Activated naive CD8-positive, alpha-beta T cell treated with anti-CD3 and anti-CD28 coated beads, Interleukin-2, amount 10 ng/mL, durations not matched to agents 7 days and 5 days (primary cell): ENCODE measurements around the gene ADAM10. TPM values are rescaled to one million over a fixed set of nuclear protein-coding genes. Genes with fewer than 3 reads are reported as not detected.

Source experiments
- ATAC-seq: fragments of 150-1000 bp; cut with Tn5 transposase; one replicate; pipeline ENCODE4 v1.10.0; 2021; ENCODE audit warnings: low read depth, moderate library complexity
- POLR2A ChIA-PET: fragments of 350-600 bp; sonication (Branson Sonifier 250); formaldehyde crosslinking; loops from one replicate; lab custom pipeline; 2021; ENCODE audit warnings: antibody characterized with exemption; lab: Charles Lee
- DNase-seq: peaks from one replicate; pipeline ENCODE4 v3.0.0; 2021
- H3K27ac Mint-ChIP-seq: one replicate; pipeline ENCODE4 v1.8.0; 2022; ENCODE audit warnings: mild to moderate bottlenecking, mixed read lengths
- H3K27me3 Mint-ChIP-seq: one replicate; pipeline ENCODE4 v1.8.0; 2022; ENCODE audit warnings: mild to moderate bottlenecking, moderate library complexity, mixed read lengths
- H3K36me3 Mint-ChIP-seq: one replicate; pipeline ENCODE4 v1.8.0; 2021; ENCODE audit warnings: mild to moderate bottlenecking, mixed read lengths
- H3K4me1 Mint-ChIP-seq: one replicate; pipeline ENCODE4 v1.8.0; 2021; ENCODE audit warnings: mixed read lengths
- H3K4me3 Mint-ChIP-seq: one replicate; pipeline ENCODE4 v1.8.0; 2022; ENCODE audit warnings: mild to moderate bottlenecking, moderate library complexity, mixed read lengths
- H3K9me3 Mint-ChIP-seq: one replicate; pipeline ENCODE4 v1.8.0; 2021; ENCODE audit warnings: mixed read lengths
- total RNA-seq, 2 experiments: library from RNA; stranded (reverse); gene quantifications; one replicate each; pipeline ENCODE4 v1.2.3, GENCODE V29; 2021

The ADAM10 gene
- total RNA-seq, 2 experiments from 2014 or later: 173 to 175 TPM

DNA sequence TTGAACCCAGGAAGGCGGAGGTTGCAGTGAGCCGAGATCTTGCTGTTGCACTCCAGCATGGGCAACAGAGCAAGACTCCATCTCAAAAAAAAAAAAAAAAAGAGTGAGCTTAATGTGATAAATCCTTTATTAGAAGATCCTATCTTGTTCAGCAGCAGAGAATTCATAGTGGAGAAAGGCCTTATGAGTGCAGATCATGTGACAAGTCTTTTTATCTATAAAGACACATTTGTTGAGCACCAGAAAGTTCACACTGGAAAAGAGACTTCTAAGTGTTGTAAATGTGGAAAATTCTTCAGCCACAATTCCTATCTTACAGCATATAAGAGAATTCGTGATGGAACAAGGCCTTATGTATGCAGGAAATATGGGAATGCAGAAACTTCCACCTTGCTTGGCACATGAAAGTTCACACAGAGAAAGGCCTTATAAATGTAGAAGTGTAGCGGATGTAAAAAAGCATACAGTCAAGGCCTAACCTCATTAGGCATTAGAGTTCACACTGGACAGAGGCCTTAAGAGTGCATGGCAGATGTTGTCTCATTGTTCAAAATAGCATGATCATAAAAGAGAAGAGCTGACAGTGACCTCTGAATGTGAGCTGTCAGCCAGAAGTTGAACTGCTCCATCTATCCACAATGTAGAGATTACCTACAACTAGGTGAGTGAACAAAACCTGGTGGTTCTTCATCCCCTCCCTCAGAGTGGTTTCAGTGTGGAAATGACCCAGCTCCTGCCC, 16.7 kb downstream of the ADAM10 start:
- no peak for ATAC-seq
- DNase-seq: no peak
- POLR2A ChIA-PET: no interaction called here
- H3K4me3 Mint-ChIP-seq: no peak overlapping the region
- no peaks in the 10 kb centered on the region for H3K27me3 Mint-ChIP-seq
- no peak overlapping the region for H3K27ac Mint-ChIP-seq
- H3K36me3 Mint-ChIP-seq: peaks cover 42% of the 10 kb centered on the region
- peaks cover 32% of the 10 kb centered on the region for H3K4me1 Mint-ChIP-seq
- no peaks in the 10 kb centered on the region for H3K9me3 Mint-ChIP-seq

DNA sequence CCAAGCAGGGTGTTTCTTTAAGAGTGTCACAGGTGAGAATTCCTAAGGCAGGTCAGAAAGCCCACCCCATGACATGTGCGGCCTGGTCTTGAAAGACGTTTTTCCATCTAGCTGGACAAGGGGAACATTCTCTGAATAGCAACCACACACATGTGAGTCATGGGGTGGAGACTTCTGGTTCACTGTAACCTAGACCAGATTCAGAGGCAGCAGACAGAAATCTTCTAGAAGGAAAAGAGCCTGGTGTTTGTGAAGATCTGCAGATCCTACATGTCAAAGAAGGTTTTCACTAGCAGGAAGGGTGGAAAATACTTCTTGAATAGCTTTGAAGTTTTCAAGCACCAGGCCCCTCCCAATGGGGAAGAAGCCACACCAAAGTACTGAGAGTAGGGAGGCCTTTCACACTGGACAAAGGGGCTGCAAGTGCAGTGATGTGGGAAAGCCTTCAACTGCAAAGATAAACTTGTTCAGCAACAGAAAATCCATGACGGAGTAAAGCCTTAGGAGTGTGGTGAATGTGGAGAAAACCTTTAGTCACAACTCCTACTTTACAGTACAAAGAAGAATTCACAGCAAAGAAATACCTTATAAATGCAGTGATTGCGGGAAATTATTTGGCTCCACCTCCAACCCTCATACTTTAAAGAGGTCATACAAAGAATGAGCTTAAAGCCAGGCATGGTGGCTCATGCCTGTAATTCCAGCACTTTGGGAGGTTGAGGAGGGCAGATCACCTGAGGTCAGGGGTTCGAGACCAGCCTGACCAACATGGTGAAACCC, 17.6 kb downstream of the ADAM10 start:
- DNase-seq: no peak
- H3K4me3 Mint-ChIP-seq: no peak overlapping the region
- H3K36me3 Mint-ChIP-seq: peaks cover 42% of the 10 kb centered on the region
- POLR2A ChIA-PET: no interaction called here
- H3K27ac Mint-ChIP-seq: no peak overlapping the region
- no peaks in the 10 kb centered on the region for H3K27me3 Mint-ChIP-seq
- no peak for ATAC-seq
- peaks cover 27% of the 10 kb centered on the region for H3K4me1 Mint-ChIP-seq
- H3K9me3 Mint-ChIP-seq: no peaks in the 10 kb centered on the region

DNA sequence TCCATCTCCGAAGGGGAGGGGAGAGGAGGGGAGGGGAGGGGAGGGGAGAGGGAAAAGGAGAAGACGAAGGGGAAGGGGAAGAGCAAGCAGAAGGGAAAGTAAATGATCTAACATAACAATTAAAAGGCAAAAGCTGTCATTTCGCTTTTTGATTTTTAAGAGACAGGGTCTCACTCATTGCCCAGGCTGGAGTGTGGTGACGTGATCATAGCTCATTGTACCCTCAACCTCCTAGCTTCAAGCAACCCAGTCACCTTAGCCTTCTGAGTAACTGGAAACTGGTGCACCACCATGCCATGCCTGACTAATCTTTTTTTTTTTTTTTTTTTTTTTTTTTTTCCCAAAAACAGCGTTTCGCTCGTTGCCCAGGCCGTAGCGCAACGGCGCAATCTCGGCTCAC, 22.6 kb downstream of the ADAM10 start:
- Mint-ChIP-seq H3K27ac (no peak overlapping the region), H3K27me3 (no peaks in the 10 kb centered on the region), H3K9me3 (no peaks in the 10 kb centered on the region), H3K4me1 (peaks cover 19% of the 10 kb centered on the region), H3K36me3 (peaks cover 32% of the 10 kb centered on the region), H3K4me3 (no peak overlapping the region)
- no peak for ATAC-seq
- POLR2A ChIA-PET: interaction anchor here (0.6 to 0.7 kb wide), 2 partner anchors 23 to 104 kb away, joined by 4 to 5 read pairs; partner anchors contain the start of gene ADAM10
- no peak for DNase-seq

DNA sequence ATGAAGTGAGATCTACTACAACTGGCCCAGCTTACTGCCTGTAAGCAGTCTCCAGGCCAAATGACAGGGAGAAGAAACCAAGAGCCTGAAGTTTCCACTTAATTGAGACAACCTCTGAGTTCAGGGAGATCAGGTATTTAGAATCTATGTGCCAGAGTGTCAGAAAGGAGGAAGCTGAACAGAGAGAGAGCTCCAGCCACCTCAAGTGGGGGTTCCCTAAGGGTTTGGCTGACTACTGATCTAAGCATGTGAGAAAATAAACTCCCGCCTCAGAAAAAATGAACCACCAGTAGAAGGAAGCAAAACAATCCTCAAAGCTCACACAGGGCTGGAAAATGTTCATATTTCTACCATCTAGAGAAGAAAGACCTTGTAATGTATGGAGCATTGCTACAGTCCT, 25.0 kb downstream of the ADAM10 start:
- POLR2A ChIA-PET: interaction anchor here (0.6 kb wide), 1 partner anchor 65 kb away, joined by 4 read pairs; no protein-coding TSS in a partner anchor
- Mint-ChIP-seq H3K4me1 (peaks cover 19% of the 10 kb centered on the region), H3K36me3 (peaks cover 19% of the 10 kb centered on the region), H3K27me3 (no peaks in the 10 kb centered on the region), H3K27ac (no peak overlapping the region), H3K9me3 (no peaks in the 10 kb centered on the region), H3K4me3 (no peak overlapping the region)
- no peak for DNase-seq
- peak; percentile 52 for ATAC-seq

DNA sequence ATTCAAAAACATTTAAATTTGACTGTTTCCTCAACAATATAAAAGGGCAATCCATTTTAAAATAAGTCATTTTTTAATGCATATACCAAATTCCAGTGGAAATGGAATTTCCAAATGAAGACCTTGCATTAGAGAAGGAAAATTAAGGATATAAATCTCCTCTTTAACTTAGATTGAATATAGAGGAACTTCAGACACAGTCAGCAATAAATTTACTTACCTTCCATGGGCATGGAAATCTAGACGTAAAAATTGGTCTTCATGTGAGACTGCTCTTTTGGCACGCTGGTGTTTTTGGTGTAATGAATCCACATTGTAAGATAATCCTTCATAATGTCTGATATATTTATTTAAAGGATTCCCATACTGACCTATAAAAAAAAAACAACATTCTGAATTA, 32.1 kb downstream of the ADAM10 start:
- ATAC-seq (no peak), DNase-seq (no peak)
- no peaks in the 10 kb centered on the region for H3K27me3 Mint-ChIP-seq
- no peak overlapping the region for H3K27ac Mint-ChIP-seq
- peaks cover 2% of the 10 kb centered on the region for H3K9me3 Mint-ChIP-seq
- POLR2A ChIA-PET: no interaction called here
- no peak overlapping the region for H3K4me3 Mint-ChIP-seq
- H3K36me3 Mint-ChIP-seq: peaks cover 34% of the 10 kb centered on the region
- H3K4me1 Mint-ChIP-seq: peaks cover 8% of the 10 kb centered on the region

DNA sequence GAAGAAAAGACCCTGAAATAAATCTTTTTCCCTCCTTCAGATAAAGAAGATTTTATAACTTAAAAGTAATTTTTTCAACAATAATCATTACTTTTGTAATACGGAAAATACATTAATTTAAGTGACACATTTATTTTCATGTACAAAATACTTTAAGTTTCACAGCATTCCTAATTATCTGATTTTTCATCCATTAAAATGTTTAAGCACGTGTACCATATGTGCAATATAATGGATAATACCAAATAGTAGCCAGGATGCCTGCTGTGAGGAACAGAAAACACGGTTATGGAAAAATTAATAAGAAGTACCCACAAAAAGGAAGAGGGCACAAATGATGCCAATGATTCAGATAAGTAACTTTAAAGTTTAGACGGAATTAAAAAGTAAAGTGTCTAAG, 33.5 kb downstream of the ADAM10 start:
- Mint-ChIP-seq H3K9me3 (peaks cover 2% of the 10 kb centered on the region), H3K27ac (no peak overlapping the region), H3K4me3 (no peak overlapping the region), H3K4me1 (peaks cover 8% of the 10 kb centered on the region), H3K36me3 (peaks cover 38% of the 10 kb centered on the region), H3K27me3 (no peaks in the 10 kb centered on the region)
- DNase-seq (no peak), ATAC-seq (no peak)
- POLR2A ChIA-PET: no interaction called here

DNA sequence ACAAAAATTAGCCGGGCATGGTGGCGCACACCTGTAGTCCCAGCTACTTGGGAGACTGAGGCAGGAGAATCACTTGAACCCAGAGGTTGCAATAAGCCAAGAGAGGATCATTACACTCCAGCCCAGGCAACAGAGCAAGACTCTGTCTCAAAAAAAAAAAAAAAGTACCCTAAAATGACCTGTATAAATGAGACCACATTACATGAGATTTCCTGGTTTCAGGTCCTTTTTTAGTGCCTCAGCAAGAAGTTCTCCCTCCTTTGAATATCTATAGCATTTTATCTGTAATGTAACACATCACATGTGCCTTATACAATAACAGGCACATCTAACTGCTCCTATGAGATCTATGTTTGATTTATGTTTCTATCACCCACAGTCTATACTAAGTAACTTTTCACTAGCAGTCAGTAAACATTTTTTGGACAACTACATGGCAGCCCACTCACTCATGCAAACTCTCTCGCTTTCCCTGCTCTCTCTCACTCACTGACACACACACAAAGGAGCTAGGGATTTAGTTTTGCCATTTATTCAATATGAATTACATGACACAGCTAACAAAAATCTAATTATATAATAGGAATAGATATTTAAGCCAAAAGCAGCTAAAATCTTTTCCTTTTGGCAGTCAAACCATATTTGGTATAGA, 34.1 kb downstream of the ADAM10 start:
- DNase-seq (no peak), ATAC-seq (no peak)
- H3K27ac Mint-ChIP-seq: no peak overlapping the region
- POLR2A ChIA-PET: no interaction called here
- H3K4me3 Mint-ChIP-seq: no peak overlapping the region
- H3K36me3 Mint-ChIP-seq: peaks cover 41% of the 10 kb centered on the region
- peaks cover 8% of the 10 kb centered on the region for H3K4me1 Mint-ChIP-seq
- no peaks in the 10 kb centered on the region for H3K27me3 Mint-ChIP-seq
- H3K9me3 Mint-ChIP-seq: peaks cover 2% of the 10 kb centered on the region

DNA sequence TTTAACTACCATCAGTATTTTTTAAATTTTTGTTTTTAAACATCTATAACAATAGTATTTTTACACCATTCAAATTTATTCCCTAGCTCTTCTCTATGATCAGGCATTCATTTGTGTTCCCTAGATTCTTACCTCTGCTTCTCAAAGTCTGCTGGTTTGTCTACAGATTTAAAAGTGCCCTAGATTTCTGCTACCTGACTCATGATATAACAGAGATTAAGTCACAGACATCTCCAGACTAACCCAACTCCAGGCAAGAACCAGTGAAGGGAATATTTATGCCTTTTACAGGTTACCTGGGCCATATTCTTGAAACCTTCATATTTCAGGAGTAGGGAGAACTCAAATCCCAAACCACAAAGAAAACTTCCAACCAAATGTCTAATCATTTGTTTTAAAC, 38.8 kb downstream of the ADAM10 start:
- ATAC-seq: no peak

DNA sequence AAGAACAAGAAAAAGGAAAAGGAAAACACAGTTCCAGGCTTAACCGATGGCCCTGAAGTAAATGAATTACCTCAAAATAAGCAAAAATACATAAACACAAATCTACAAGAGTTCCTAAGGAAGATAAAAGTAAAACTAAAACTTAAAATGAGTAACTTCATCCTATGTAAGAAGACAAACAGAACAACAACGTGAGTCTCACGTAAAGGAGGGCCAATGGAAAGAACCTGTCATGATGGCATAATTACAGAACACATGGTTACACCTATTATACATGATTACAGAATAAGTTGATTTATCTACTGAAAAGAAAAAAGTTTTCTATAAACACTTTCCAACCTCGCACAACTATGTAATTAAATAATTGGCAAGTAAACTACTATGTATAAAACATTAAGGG, 42.1 kb downstream of the ADAM10 start:
- no peak for ATAC-seq

More for the DNA sequence above, 38.8 kb downstream of the ADAM10 start:
- peaks cover 2% of the 10 kb centered on the region for H3K9me3 Mint-ChIP-seq
- peaks cover 48% of the 10 kb centered on the region for H3K36me3 Mint-ChIP-seq
- no peak for DNase-seq
- POLR2A ChIA-PET: no interaction called here
- no peaks in the 10 kb centered on the region for H3K27me3 Mint-ChIP-seq
- no peak overlapping the region for H3K27ac Mint-ChIP-seq
- H3K4me1 Mint-ChIP-seq: peaks cover 7% of the 10 kb centered on the region
- H3K4me3 Mint-ChIP-seq: no peak overlapping the region

DNA sequence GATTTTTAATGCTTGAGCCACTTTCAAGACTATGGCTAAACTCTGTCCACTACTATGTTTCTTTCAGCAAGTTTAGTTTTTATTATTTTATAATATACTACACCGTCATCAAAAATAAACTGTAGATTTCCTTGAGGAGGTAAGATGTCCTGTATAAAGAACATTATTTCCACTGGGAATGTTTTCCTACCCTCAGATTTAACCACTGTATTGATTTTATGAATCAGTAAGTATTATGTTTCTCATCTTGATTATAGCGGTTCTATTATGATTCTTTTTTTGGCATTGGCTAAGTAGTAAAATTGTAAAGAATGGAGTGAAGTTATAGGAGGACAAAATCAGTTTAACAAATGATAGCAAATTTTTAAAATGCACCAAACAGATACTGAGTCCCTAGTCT, 44.4 kb downstream of the ADAM10 start:
- H3K9me3 Mint-ChIP-seq: peaks cover 21% of the 10 kb centered on the region
- POLR2A ChIA-PET: no interaction called here
- H3K4me1 Mint-ChIP-seq: peaks cover 22% of the 10 kb centered on the region
- H3K27ac Mint-ChIP-seq: no peak overlapping the region
- no peaks in the 10 kb centered on the region for H3K27me3 Mint-ChIP-seq
- ATAC-seq: no peak
- peaks cover 73% of the 10 kb centered on the region for H3K36me3 Mint-ChIP-seq
- no peak overlapping the region for H3K4me3 Mint-ChIP-seq
- DNase-seq: no peak

More for the DNA sequence above, 42.1 kb downstream of the ADAM10 start:
- Mint-ChIP-seq H3K27me3 (no peaks in the 10 kb centered on the region), H3K36me3 (peaks cover 58% of the 10 kb centered on the region), H3K4me3 (no peak overlapping the region), H3K27ac (no peak overlapping the region), H3K9me3 (peaks cover 12% of the 10 kb centered on the region), H3K4me1 (peaks cover 12% of the 10 kb centered on the region)
- POLR2A ChIA-PET: no interaction called here
- DNase-seq: no peak

DNA sequence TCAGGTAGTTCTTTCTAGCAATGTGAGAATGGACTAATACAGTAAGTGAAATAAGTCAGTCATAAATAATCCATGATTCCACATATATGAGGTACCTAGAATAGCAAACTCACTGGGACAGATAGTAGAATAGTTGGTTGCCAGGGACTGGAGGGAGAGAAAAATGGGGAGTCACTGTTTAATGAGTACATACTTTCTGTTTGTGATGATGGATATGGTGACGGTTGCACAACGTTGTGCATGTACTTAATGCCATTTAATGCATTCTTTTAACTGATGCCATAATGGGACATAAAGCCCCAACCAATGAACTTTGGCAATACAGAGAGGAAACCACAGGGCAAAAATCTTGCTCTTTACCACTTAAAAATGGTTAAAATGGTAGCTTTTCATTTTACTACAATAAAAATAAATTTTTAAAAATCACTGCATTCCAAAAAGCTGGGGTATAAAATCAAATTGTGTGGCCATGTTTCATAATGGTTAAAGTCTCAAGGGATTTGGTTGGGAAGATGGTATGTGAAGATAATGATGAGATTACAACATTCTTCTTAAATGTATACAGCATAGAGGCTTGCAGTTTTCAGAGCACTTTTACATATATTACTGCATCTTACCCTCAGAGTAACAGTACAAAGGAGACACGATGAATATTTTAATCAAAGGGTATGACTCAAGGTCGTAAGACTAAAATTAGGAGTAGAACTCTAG, 45.2 kb downstream of the ADAM10 start:
- no peak overlapping the region for H3K4me3 Mint-ChIP-seq
- peaks cover 25% of the 10 kb centered on the region for H3K9me3 Mint-ChIP-seq
- DNase-seq: no peak
- no peaks in the 10 kb centered on the region for H3K27me3 Mint-ChIP-seq
- H3K27ac Mint-ChIP-seq: no peak overlapping the region
- peaks cover 77% of the 10 kb centered on the region for H3K36me3 Mint-ChIP-seq
- POLR2A ChIA-PET: no interaction called here
- ATAC-seq: no peak
- peaks cover 30% of the 10 kb centered on the region for H3K4me1 Mint-ChIP-seq

DNA sequence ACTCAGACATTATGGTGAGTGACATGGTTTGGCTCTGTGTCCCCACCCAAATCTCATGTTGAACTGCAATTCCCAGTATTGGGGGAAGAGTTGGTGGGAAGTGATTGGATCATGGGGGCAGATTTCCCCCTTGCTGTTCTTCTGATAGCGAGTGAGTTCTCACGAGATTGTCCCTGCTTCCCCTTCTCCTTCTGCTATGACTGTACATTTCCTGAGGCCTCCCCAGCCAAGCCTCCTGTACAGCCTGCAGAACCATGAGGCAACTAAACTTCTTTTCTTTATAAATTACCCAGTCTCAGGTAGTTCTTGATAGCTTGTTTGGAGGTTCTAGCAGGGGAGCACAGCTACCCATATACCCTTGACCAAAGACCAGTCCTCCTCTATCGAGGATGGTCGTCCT, 45.9 kb downstream of the ADAM10 start:
- peaks cover 30% of the 10 kb centered on the region for H3K9me3 Mint-ChIP-seq
- H3K27ac Mint-ChIP-seq: no peak overlapping the region
- peak overlapping the region; percentile 6 for H3K4me3 Mint-ChIP-seq
- no peaks in the 10 kb centered on the region for H3K27me3 Mint-ChIP-seq
- peaks cover 37% of the 10 kb centered on the region for H3K4me1 Mint-ChIP-seq
- ATAC-seq (no peak), DNase-seq (no peak)
- peaks cover 81% of the 10 kb centered on the region for H3K36me3 Mint-ChIP-seq
- POLR2A ChIA-PET: no interaction called here

DNA sequence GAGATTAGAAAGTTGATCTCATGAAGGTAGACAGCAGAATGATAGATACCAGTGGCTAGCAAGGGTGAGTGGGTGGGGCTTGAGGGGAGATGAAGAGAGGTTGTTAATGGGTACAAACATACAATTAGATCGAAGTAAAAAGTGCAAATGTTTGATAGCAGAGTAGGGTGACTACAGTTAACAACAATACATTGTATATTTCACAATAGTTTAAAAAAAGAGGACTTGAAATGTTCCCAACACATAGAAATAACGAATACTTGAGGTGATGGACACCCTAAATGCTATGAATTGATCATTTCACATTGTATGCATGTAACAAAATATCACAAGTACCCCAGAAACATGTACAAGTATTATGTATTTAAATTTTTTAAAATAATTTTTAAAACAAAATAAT, 47.3 kb downstream of the ADAM10 start:
- POLR2A ChIA-PET: no interaction called here

More for the DNA sequence above, 47.3 kb downstream of the ADAM10 start:
- Mint-ChIP-seq H3K27me3 (no peaks in the 10 kb centered on the region), H3K9me3 (peaks cover 33% of the 10 kb centered on the region), H3K27ac (no peak overlapping the region), H3K4me1 (peaks cover 43% of the 10 kb centered on the region), H3K4me3 (no peak overlapping the region), H3K36me3 (peaks cover 82% of the 10 kb centered on the region)
- DNase-seq: no peak
- ATAC-seq: no peak
